Body of pancreas (tissue), 4 donors: ENCODE results near the gene ST6GALNAC3. TPM values are rescaled to one million over a fixed set of nuclear protein-coding genes. Genes with fewer than 3 reads are reported as not detected.

Source experiments
- ATAC-seq: fragments of 150-250 bp; one replicate; pipeline ENCODE4 v1.9.1; 2016
- DNase-seq, 4 donors: peaks; one replicate each; pipeline ENCODE4 v3.0.0-alpha.2; 2019
- H3K27ac ChIP-seq, 4 donors: fragments of 200-600 bp; sonication (generic); 1 replicate in 3 of 4; 2 replicates in 1 of 4; pipeline versions ENCODE4 v1.5.1 to v1.6.1; 2016 to 2019; ENCODE audit warnings: mild to moderate bottlenecking in 1 of 4, mixed read lengths in 1 of 4, moderate library complexity in 1 of 4
- H3K27me3 ChIP-seq, 2 donors: fragments of 200-600 bp; sonication (generic); one replicate each; pipeline ENCODE4 v1.6.0; 2016; ENCODE audit warnings: mild to moderate bottlenecking in 1 of 2
- H3K36me3 ChIP-seq, 2 donors: fragments of 200-600 bp; sonication (generic); replicated peaks in 1 of 2; 2 replicates each; pipeline ENCODE4 v1.5.1; 2016; ENCODE audit warnings: low read depth in 2 of 2; ENCODE audit not compliant: insufficient read depth in 1 of 2
- H3K4me1 ChIP-seq: fragments of 200-600 bp; sonication (generic); one replicate; pipeline ENCODE4 v1.6.0; 2016
- H3K4me3 ChIP-seq, 2 donors: fragments of 200-600 bp; sonication (generic); 1 replicate in 1 of 2; 2 replicates in 1 of 2; pipeline ENCODE4 v1.5.1; 2016 to 2019
- H3K9me3 ChIP-seq, 3 donors: fragments of 200-600 bp; sonication (generic); 1 replicate in 2 of 3; 2 replicates in 1 of 3; pipeline ENCODE4 v1.5.1; 2016
- POLR2A ChIP-seq, 3 donors: fragments of 450-650 bp; IDR thresholded peaks; one replicate each; pipeline ENCODE4 v1.6.1; 2016; ENCODE audit warnings: antibody characterized with exemption in 3 of 3, mild to moderate bottlenecking in 2 of 3
- WGBS, 2 donors: methylation state at CpG; one replicate each; pipeline ENCODE4 v1.1.5; 2017; 5-methylcytosine and 5-hydroxymethylcytosine counted together
- intact Hi-C: fragments of 100-400 bp; cut with DNase I; formaldehyde crosslinking; loops from one replicate; pipeline ENCODE4 v1.15.1; 2023
- total RNA-seq, 2 donors: library from RNA; depleted of rRNA; stranded (reverse); fragments of >200 nt; gene quantifications; one replicate each; pipeline ENCODE4 v1.1.0, GENCODE V29; 2016
- TF ChIP-seq, protein P1 (sequence below), 7 experiments: fragments of 450-650 bp in 4 of 7; fragments of 200-600 bp in 3 of 7; sonication (generic) in 3 of 7; IDR thresholded peaks; one replicate each; pipeline ENCODE4 v1.5.1; 2016 to 2019; ENCODE audit warnings: antibody characterized with exemption in 7 of 7

Gene ST6GALNAC3
- total RNA-seq, 2 donors from 2014 or later: 1.3 to 2.3 TPM

DNA sequence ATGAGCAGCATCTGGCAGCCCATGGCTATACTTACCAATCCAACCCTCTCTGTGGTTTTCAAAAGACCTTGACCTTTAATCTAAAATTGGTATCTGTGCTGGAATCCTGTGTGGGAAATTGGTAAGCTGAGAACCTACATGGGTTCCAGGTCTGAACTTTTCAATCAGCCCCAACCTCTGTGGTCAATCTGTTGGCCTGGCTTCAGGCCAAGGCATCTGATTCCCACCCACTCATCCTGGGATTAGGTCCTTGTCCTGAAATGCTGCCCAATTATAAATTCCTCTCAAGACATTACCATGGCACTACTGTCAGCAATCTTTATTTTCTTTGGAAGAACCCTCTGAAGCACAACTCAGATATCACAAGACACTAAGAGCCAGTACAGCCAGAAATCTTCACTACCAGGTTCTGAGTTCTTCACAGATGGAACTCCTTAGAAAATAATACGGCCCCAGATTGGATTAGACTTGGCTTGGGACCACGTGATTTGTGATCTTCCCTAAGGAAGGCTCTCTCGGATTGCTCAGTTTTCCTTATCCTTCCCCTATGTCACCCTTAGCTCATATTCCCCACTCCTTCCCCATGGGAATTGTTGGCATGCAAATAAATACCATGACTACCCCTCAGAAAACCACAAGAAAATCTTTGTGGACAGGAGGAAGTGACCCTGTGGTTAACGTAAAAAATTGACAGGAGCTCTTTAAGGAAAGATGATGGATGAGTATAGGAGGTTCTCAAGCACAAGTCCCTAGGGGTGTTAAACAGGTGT, 584.8 kb downstream of the ST6GALNAC3 start:
- TF ChIP-seq, protein P1, sequence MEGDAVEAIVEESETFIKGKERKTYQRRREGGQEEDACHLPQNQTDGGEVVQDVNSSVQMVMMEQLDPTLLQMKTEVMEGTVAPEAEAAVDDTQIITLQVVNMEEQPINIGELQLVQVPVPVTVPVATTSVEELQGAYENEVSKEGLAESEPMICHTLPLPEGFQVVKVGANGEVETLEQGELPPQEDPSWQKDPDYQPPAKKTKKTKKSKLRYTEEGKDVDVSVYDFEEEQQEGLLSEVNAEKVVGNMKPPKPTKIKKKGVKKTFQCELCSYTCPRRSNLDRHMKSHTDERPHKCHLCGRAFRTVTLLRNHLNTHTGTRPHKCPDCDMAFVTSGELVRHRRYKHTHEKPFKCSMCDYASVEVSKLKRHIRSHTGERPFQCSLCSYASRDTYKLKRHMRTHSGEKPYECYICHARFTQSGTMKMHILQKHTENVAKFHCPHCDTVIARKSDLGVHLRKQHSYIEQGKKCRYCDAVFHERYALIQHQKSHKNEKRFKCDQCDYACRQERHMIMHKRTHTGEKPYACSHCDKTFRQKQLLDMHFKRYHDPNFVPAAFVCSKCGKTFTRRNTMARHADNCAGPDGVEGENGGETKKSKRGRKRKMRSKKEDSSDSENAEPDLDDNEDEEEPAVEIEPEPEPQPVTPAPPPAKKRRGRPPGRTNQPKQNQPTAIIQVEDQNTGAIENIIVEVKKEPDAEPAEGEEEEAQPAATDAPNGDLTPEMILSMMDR (IDR thresholded peaks at IDR 0.05): no peak
- no peak for TF ChIP-seq POLR2A (IDR thresholded peaks at IDR 0.05)
- no peak overlapping the region for H3K4me3 ChIP-seq
- intact Hi-C loops: no loop called here
- ATAC-seq (no peak), DNase-seq (no peak)
- WGBS, 2 donors: 66% methylated on average over 4 of the region's 4 CpGs
- H3K9me3 ChIP-seq: no peaks in the 10 kb centered on the region
- H3K36me3 ChIP-seq: no peaks in the 10 kb centered on the region
- no peak overlapping the region for H3K27ac ChIP-seq
- H3K4me1 ChIP-seq: no peaks in the 10 kb centered on the region
- H3K27me3 ChIP-seq: no peaks in the 10 kb centered on the region

GRCh38 chr1:76661531-76661930, 587.0 kb downstream of the ST6GALNAC3 start:
- no peaks in the 10 kb centered on the region for H3K36me3 ChIP-seq
- DNase-seq (no peak), ATAC-seq (no peak)
- H3K9me3 ChIP-seq: no peaks in the 10 kb centered on the region
- 34 to 47% methylated on average over 2 of the region's 2 CpGs for WGBS, 2 donors
- no peak for TF ChIP-seq POLR2A (IDR thresholded peaks at IDR 0.05)
- TF ChIP-seq, protein P1 (IDR thresholded peaks at IDR 0.05): no peak
- no peaks in the 10 kb centered on the region for H3K4me1 ChIP-seq
- no peaks in the 10 kb centered on the region for H3K27me3 ChIP-seq
- no peak overlapping the region for H3K4me3 ChIP-seq
- H3K27ac ChIP-seq: no peak overlapping the region
- intact Hi-C loops: no loop called here

DNA sequence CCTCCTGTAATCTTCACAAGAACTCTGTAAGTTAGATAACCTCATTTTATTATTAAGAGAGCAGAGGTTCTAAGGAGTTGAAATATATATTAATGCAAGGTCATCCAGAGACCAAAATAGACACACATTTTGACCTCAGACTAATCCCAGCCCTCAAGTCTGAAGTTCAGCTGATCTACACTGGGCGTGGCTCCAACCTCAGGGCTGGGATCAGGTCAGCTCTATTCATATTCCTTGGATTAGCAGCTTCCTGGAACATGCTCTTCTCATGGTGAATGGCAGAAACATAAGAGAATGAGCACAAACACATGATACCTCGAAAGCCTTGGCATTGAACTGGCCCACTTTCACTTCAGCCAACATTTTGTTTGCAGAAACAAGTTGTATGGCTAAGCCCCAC, 592.0 kb downstream of the ST6GALNAC3 start:
- intact Hi-C loops: no loop called here
- Histone ChIP-seq H3K27ac (no peak overlapping the region), H3K27me3 (no peaks in the 10 kb centered on the region), H3K4me3 (no peak overlapping the region), H3K36me3 (no peaks in the 10 kb centered on the region), H3K9me3 (no peaks in the 10 kb centered on the region), H3K4me1 (no peaks in the 10 kb centered on the region)
- TF ChIP-seq, protein P1 (IDR thresholded peaks at IDR 0.05): no peak
- TF ChIP-seq POLR2A (IDR thresholded peaks at IDR 0.05): no peak
- ATAC-seq (no peak), DNase-seq (no peak)
- 63 to 66% methylated on average over 2 of the region's 2 CpGs for WGBS, 2 donors

DNA sequence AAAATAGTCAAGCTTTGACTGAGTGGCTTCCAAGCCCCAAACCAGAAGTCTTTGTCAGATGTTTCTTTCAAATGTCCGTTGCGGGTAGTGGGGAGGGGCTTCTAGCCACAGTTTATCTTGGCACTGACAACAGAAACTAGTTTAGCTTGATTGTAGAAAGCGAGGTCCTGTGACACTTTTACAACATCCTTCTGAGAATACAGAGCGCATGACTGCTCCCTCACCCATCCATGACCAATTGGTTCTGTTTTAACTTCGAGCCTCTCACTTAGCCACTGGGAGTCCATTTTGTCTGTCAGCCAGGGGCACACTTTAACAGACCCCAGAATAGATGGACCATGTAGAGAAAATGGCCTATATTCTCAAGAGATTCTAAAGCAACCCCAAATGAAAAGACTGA, 593.5 kb downstream of the ST6GALNAC3 start:
- no peaks in the 10 kb centered on the region for H3K27me3 ChIP-seq
- no peak overlapping the region for H3K4me3 ChIP-seq
- DNase-seq (no peak), ATAC-seq (no peak)
- intact Hi-C loops: no loop called here
- no peaks in the 10 kb centered on the region for H3K4me1 ChIP-seq
- 62 to 78% methylated on average over 5 of the region's 5 CpGs for WGBS, 2 donors
- no peak overlapping the region for H3K27ac ChIP-seq
- H3K36me3 ChIP-seq: no peaks in the 10 kb centered on the region
- H3K9me3 ChIP-seq: no peaks in the 10 kb centered on the region
- TF ChIP-seq POLR2A (IDR thresholded peaks at IDR 0.05): no peak
- TF ChIP-seq, protein P1 (IDR thresholded peaks at IDR 0.05): no peak

DNA sequence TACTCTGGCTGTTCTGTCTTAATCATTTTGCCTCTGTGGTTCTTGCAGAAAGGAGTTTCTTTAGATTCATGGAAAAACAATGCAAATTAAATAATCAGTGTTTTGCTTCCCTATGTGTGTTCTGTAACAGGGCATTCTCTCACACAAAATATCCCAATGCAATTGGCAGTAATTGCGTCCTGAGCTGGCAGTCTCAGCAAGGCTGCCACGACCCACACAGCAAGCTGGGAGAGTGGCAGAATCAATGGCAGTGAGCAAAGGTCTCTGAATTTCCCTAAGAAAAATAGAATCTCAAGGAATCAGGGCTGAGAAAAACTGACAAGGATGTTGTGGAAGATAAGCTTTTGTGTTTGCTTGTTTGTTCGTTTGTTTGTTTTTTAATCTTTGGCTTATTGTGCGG, 594.6 kb downstream of the ST6GALNAC3 start:
- 40 to 44% methylated on average over 4 of the region's 4 CpGs for WGBS, 2 donors
- ATAC-seq (no peak), DNase-seq (no peak)
- intact Hi-C loops: no loop called here
- Histone ChIP-seq H3K4me3 (no peak overlapping the region), H3K36me3 (no peaks in the 10 kb centered on the region), H3K27ac (no peak overlapping the region), H3K27me3 (no peaks in the 10 kb centered on the region), H3K4me1 (no peaks in the 10 kb centered on the region), H3K9me3 (no peaks in the 10 kb centered on the region)
- TF ChIP-seq POLR2A (IDR thresholded peaks at IDR 0.05): no peak
- TF ChIP-seq, protein P1 (IDR thresholded peaks at IDR 0.05): no peak
